ENCODE results near the gene GBX2. TPM values are rescaled to one million over a fixed set of nuclear protein-coding genes. Genes with fewer than 3 reads are reported as not detected.

Gene GBX2
- total RNA-seq, 1 donor, result not detected

DNA sequence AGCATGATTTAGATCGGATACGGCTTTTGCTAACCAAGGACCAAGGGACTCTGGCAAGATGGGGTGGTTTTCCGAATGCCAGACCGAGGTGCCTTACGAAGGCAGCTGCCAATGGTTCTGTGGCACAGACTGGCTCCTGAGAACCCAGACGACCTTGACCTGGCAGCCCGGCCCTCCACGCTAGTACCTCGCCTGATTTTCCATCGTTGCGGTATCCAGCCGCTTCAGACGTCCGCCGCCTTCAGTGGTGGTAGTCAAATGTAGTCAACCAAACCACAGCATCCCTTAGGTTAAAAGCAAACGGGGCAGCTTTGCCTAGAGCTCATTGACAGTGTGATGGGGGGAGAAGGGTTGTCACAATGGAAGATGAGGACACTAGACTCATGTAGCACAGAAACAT is 42.6 kb downstream of the GBX2 start:
- no peaks in the 10 kb centered on the region for H4K20me1 ChIP-seq (ENCODE audit: insufficient read depth, low read length)
- H3K36me3 ChIP-seq (ENCODE audit: insufficient read depth, low read length), result no peaks in the 10 kb centered on the region
- no peaks in the 10 kb centered on the region for H3K9me3 ChIP-seq (ENCODE audit: low read depth, low read length)
- no peaks in the 10 kb centered on the region for H3K79me2 ChIP-seq (ENCODE audit: insufficient read depth, low read length)
- no peak for DNase-seq (ENCODE audit: insufficient read length, low spot score, missing footprints)
- no peak overlapping the region for H3K27ac ChIP-seq (ENCODE audit: low read depth, low read length)
- no peak overlapping the region for H3K4me3 ChIP-seq (ENCODE audit: insufficient read depth, low read length)
- H2AFZ ChIP-seq (ENCODE audit: low read length), result no peak overlapping the region
- no peaks in the 10 kb centered on the region for H3K27me3 ChIP-seq (ENCODE audit: insufficient read depth, low read length)
- TF ChIP-seq, protein P1, sequence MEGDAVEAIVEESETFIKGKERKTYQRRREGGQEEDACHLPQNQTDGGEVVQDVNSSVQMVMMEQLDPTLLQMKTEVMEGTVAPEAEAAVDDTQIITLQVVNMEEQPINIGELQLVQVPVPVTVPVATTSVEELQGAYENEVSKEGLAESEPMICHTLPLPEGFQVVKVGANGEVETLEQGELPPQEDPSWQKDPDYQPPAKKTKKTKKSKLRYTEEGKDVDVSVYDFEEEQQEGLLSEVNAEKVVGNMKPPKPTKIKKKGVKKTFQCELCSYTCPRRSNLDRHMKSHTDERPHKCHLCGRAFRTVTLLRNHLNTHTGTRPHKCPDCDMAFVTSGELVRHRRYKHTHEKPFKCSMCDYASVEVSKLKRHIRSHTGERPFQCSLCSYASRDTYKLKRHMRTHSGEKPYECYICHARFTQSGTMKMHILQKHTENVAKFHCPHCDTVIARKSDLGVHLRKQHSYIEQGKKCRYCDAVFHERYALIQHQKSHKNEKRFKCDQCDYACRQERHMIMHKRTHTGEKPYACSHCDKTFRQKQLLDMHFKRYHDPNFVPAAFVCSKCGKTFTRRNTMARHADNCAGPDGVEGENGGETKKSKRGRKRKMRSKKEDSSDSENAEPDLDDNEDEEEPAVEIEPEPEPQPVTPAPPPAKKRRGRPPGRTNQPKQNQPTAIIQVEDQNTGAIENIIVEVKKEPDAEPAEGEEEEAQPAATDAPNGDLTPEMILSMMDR (IDR thresholded peaks at IDR 0.05; ENCODE audit: extremely low read depth, low read depth, low read length), result no peak
- H3K4me2 ChIP-seq (ENCODE audit: insufficient read depth, low read length), result no peak overlapping the region
- no peaks in the 10 kb centered on the region for H3K4me1 ChIP-seq (ENCODE audit: insufficient read depth, low read length)

DNA sequence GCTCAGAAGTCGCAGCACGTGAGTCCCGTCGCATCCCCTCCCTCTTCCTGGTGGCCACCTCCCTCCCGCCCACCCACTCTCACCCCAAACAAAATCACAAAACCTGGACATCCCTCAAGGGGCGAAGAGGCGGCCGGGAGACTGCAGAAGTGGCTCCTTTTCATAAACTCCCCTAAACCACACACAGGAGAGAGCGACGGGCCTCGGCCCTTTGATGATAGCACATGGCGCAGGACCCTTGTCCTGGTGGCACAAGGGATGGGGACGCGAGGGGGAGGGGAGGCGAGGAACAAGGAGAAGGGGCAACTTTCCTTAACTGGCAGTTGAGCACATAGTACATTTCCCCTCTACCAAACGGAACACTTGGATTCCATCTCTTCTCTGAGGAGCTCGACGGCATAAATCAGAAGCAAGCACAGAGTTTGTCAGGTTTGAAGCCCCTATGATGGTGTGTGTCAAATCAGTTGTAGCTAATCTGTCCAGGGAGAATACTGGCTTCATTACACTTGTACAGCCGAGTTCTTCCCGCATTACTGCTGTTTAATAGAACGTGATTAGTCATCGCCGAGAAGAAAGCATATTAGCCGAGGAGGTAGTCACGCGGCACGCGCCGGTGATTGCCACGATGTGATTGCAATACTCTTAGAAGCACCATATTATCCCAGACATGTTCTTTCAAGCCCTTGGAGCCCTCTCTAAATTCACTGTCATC is 43.8 kb downstream of the GBX2 start:
- H4K20me1 ChIP-seq (ENCODE audit: insufficient read depth, low read length), result no peaks in the 10 kb centered on the region
- no peak for DNase-seq (ENCODE audit: insufficient read length, low spot score, missing footprints)
- H2AFZ ChIP-seq (ENCODE audit: low read length), result no peak overlapping the region
- no peak overlapping the region for H3K4me2 ChIP-seq (ENCODE audit: insufficient read depth, low read length)
- H3K9me3 ChIP-seq (ENCODE audit: low read depth, low read length), result no peaks in the 10 kb centered on the region
- H3K4me1 ChIP-seq (ENCODE audit: insufficient read depth, low read length), result no peaks in the 10 kb centered on the region
- no peak overlapping the region for H3K4me3 ChIP-seq (ENCODE audit: insufficient read depth, low read length)
- no peaks in the 10 kb centered on the region for H3K36me3 ChIP-seq (ENCODE audit: insufficient read depth, low read length)
- TF ChIP-seq, protein P1 (IDR thresholded peaks at IDR 0.05; ENCODE audit: extremely low read depth, low read depth, low read length), result no peak
- H3K27me3 ChIP-seq (ENCODE audit: insufficient read depth, low read length), result no peaks in the 10 kb centered on the region
- no peaks in the 10 kb centered on the region for H3K79me2 ChIP-seq (ENCODE audit: insufficient read depth, low read length)
- H3K27ac ChIP-seq (ENCODE audit: low read depth, low read length), result no peak overlapping the region

DNA sequence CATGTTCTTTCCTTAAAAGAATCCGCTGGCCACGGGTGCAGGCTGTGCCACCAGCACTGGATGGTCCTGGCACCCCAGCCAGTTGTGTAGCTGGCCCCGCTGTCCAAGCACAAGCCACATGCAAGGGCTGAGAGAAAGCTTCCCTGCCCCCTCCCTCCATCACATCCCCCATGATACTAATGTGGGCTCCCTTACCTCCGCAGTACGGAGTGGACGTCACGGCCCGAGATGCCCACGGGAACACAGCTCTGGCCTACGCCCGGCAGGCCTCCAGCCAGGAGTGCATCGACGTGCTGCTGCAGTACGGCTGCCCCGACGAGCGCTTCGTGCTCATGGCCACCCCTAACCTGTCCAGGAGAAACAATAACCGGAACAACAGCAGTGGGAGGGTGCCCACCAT is 44.5 kb downstream of the GBX2 start:
- no peaks in the 10 kb centered on the region for H3K79me2 ChIP-seq (ENCODE audit: insufficient read depth, low read length)
- H4K20me1 ChIP-seq (ENCODE audit: insufficient read depth, low read length), result no peaks in the 10 kb centered on the region
- no peaks in the 10 kb centered on the region for H3K36me3 ChIP-seq (ENCODE audit: insufficient read depth, low read length)

DNA sequence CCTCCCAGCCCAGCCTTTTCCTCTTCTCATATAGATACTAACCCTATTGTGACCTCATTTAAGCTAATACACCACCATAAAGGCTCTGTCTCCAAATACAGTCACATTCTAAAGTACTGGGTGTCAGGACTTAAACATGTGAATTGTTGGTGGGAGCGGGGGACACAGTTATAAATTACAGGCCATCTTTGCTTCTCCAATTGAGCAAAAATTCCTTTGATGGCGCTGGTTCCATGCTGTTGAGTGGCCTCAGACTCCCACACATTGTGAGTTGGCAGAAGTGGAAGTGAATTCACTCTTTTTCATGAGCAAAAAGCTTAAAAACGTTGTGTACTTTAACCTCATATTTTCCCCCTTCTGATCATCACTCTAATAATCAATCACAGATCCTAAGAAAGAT is 46.0 kb downstream of the GBX2 start:
- Histone ChIP-seq H3K4me1 (ENCODE audit: insufficient read depth, low read length) (no peaks in the 10 kb centered on the region), H3K27ac (ENCODE audit: low read depth, low read length) (no peak overlapping the region), H3K27me3 (ENCODE audit: insufficient read depth, low read length) (no peaks in the 10 kb centered on the region), H3K36me3 (ENCODE audit: insufficient read depth, low read length) (no peaks in the 10 kb centered on the region), H3K9me3 (ENCODE audit: low read depth, low read length) (no peaks in the 10 kb centered on the region), H4K20me1 (ENCODE audit: insufficient read depth, low read length) (no peaks in the 10 kb centered on the region), H3K79me2 (ENCODE audit: insufficient read depth, low read length) (no peaks in the 10 kb centered on the region), H2AFZ (ENCODE audit: low read length) (no peak overlapping the region), H3K4me3 (ENCODE audit: insufficient read depth, low read length) (no peak overlapping the region), H3K4me2 (ENCODE audit: insufficient read depth, low read length) (no peak overlapping the region)
- TF ChIP-seq, protein P1 (IDR thresholded peaks at IDR 0.05; ENCODE audit: extremely low read depth, low read depth, low read length), result no peak
- no peak for DNase-seq (ENCODE audit: insufficient read length, low spot score, missing footprints)

More for the DNA sequence above, 44.5 kb downstream of the GBX2 start:
- Histone ChIP-seq H3K27ac (ENCODE audit: low read depth, low read length) (no peak overlapping the region), H3K4me1 (ENCODE audit: insufficient read depth, low read length) (no peaks in the 10 kb centered on the region), H3K4me3 (ENCODE audit: insufficient read depth, low read length) (no peak overlapping the region), H3K4me2 (ENCODE audit: insufficient read depth, low read length) (no peak overlapping the region), H2AFZ (ENCODE audit: low read length) (no peak overlapping the region), H3K27me3 (ENCODE audit: insufficient read depth, low read length) (no peaks in the 10 kb centered on the region), H3K9me3 (ENCODE audit: low read depth, low read length) (no peaks in the 10 kb centered on the region)
- no peak for DNase-seq (ENCODE audit: insufficient read length, low spot score, missing footprints)
- TF ChIP-seq, protein P1 (IDR thresholded peaks at IDR 0.05; ENCODE audit: extremely low read depth, low read depth, low read length), result no peak

Measured in osteoblast (primary cell).